ENCODE results near the gene PTEN.

PTEN gene

GRCh38 chr10:87921931-87922688 lies 58.7 kb downstream of the PTEN start:
- DNase-seq (ENCODE audit: low read depth) = no peak

GRCh38 chr10:87923233-87923632 lies 59.8 kb downstream of the PTEN start:
- DNase-seq (ENCODE audit: low read depth) = no peak

GRCh38 chr10:87925570-87925969 lies 62.1 kb downstream of the PTEN start:
- DNase-seq (ENCODE audit: low read depth) = no peak

GRCh38 chr10:87927091-87927490 lies 63.7 kb downstream of the PTEN start:
- DNase-seq (ENCODE audit: low read depth) = no peak

- DNase-seq (ENCODE audit: low read depth) = no peak
Measured at GRCh38 chr10:87928996-87929395, 65.6 kb downstream of the PTEN start.

GRCh38 chr10:87930141-87930540 lies 66.7 kb downstream of the PTEN start:
- no peak for DNase-seq (ENCODE audit: low read depth)

GRCh38 chr10:87930934-87931835 lies 67.8 kb downstream of the PTEN start:
- no peak for DNase-seq (ENCODE audit: low read depth)

- no peak for DNase-seq (ENCODE audit: low read depth)
Measured at GRCh38 chr10:87931836-87932230, 68.4 kb downstream of the PTEN start.

GRCh38 chr10:87935290-87936141 lies 72.1 kb downstream of the PTEN start:
- peak; percentile 25 for DNase-seq (ENCODE audit: low read depth)

- no peak for DNase-seq (ENCODE audit: low read depth)
Measured at GRCh38 chr10:87940210-87940609, 76.8 kb downstream of the PTEN start.

- DNase-seq (ENCODE audit: low read depth) = no peak
Measured at GRCh38 chr10:87942884-87943527, 79.6 kb downstream of the PTEN start.

GRCh38 chr10:87945984-87946383 lies 82.6 kb downstream of the PTEN start:
- no peak for DNase-seq (ENCODE audit: low read depth)

GRCh38 chr10:87952612-87953011 lies 89.2 kb downstream of the PTEN start:
- DNase-seq (ENCODE audit: low read depth) = no peak

GRCh38 chr10:87956055-87956454 lies 92.6 kb downstream of the PTEN start:
- no peak for DNase-seq (ENCODE audit: low read depth)

GRCh38 chr10:87957702-87958101 lies 94.3 kb downstream of the PTEN start:
- DNase-seq (ENCODE audit: low read depth) = no peak

- peak; percentile 10 for DNase-seq (ENCODE audit: low read depth)
Measured at GRCh38 chr10:87960230-87960629, 96.8 kb downstream of the PTEN start.

GRCh38 chr10:87961314-87961713 lies 97.9 kb downstream of the PTEN start:
- DNase-seq (ENCODE audit: low read depth) = peak; percentile 59

GRCh38 chr10:87966459-87966858 lies 103.0 kb downstream of the PTEN start:
- no peak for DNase-seq (ENCODE audit: low read depth)

- peak; percentile 2 for DNase-seq (ENCODE audit: low read depth)
Measured at GRCh38 chr10:87973635-87974034, 110.2 kb downstream of the PTEN start.

- no peak for DNase-seq (ENCODE audit: low read depth)
Measured at GRCh38 chr10:87974130-87974529, 110.7 kb downstream of the PTEN start.

- DNase-seq (ENCODE audit: low read depth) = no peak
Measured at GRCh38 chr10:87974769-87975168, 111.3 kb downstream of the PTEN start.

Data from fibroblast of gingiva (primary cell).